Measurements from ENCODE around the gene MAPK7.

MAPK7 gene

GRCh38 chr17:19402171-19402570, 23.9 kb downstream of the MAPK7 start:
- DNase-seq: no peak

DNA sequence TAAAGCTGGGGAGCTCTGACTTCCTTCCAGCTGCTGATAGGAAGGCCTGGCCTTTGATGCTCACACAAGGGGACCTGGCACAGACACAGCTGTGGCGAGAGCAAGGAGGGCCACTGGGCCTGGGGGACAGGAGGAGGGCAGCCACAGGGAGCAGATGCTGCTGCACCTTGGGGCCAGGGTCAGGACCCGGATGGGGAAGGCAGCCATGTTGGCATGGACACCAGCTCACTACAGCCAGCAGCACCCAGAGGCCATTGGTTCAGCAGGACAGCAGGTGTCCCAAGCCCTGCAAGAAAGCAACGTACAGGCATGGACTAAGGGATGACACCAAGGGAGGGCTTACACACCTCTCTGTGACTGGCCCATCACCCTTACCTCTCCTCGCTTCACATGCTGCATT, 24.7 kb downstream of the MAPK7 start:
- no peak for DNase-seq

- no peak for DNase-seq
Measured at GRCh38 chr17:19404264-19404663, 26.0 kb downstream of the MAPK7 start.

GRCh38 chr17:19405114-19405513, 26.8 kb downstream of the MAPK7 start:
- DNase-seq: no peak

DNA sequence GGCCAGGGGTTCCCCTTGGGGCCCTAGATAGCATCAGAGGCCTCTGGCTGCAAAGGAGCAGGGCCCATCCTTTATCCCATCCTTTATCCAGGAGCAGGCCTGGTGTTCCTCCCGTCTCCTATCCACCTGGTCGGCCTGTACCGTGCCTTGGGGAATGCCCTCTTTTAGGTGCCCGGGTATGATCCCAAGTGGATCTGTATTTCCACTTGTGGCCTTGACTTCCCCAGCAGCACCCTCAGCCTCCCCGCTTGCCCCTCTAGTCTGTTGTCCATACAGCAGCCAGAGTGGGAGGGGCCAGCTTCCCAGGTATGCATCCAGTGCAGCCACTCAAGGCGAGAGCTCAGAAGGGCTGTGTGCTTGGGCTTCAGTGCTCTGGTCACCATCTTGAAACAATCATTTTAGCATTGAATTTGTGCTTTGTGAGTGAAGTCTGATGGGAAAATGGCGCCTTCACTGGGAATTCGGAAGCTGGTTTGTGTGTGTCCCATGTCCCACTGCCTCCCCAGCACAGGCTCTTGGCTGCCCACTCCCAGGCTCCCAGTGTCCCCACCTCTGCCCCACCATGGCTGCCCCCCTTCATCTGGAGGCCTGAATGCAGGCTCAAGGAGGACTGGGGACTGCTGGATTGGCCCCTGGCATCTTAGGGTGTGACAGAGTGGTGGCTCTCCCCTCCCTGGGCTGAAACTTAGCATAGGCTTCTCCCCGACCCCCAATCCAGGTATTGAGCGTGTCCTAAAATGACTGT, 29.5 kb downstream of the MAPK7 start:
- no peak for DNase-seq

DNA sequence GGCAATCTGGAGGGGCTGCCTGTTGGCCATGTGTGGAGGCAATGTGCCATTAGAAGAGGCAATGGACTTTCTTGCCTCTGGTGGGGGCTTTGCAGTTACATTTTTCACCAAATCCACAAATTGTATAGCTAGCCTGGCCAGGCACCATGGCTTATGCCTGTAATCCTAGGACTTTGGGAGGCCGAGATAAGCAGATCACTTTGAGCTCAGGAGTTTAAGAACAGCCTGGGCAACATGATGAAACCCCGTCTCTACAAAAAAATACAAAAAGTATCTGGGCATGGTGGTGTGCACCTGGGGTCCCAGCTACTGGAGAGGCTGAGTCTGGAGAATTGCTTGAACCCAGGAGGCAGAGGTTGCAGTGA, 30.0 kb downstream of the MAPK7 start:
- no peak for DNase-seq

GRCh38 chr17:19409066-19409465, 30.8 kb downstream of the MAPK7 start:
- no peak for DNase-seq

GRCh38 chr17:19409509-19409908, 31.2 kb downstream of the MAPK7 start:
- no peak for DNase-seq

DNA sequence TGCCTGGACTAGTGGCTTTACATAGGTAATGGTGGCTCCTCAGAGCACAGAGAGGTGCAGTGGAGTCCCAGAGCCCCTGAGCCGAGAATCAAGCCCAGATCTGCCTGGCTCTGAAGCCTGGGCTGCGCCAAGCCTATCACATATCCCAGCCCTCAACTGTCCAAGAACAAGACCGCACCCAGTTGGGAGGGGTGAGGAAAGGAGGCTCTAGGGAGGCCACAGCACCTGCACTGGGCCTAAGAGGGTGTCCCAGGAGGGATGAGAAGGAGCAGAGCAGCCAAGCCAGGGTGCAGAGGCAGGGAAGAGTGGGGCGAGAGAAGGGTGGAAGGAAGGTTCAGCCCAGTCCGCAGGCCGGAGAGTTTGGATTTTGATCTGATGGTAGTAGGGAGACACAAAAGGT, 31.8 kb downstream of the MAPK7 start:
- no peak for DNase-seq

DNA sequence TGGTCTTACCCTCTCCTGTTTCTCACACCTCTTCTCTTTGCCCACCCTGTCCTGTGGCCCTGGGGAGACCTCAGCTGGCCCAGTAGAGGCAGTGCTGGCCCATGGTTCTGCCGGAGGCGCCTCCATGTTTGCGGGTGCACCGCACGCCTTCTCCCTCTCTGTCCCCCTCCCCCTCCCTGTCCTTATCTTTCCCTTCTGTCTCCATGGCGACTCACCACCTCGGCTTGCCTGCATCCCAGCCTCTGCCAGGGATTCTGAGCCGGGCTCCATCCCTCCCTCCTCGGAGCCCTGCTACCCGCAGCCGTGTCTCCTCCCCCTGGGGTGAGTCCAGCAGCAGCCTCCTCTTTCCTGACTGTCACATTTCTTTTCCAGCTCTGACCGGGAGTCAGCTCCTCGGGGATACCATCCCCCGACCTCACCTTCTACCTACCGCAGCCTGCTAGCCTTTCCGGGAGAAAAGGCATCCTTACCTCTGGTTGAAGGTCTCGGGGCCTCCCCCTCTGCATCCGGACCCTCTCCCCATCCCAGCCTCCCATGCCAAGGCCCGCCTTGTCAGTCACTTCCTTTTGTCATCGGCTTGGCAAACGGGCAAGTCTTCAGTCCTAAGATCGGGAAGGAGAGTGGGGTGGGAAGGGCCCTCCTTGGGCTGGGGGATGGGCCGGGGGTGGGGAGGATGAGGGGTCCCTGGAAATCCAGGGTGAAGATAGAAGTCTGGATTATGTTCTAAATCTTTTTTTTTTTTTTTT, 32.8 kb downstream of the MAPK7 start, which contains the start of gene RNF112:
Gene RNF112 (plus strand): TSS at position 358 of the 746 bp plus-strand sequence. CDS start 177 bp downstream, at position 535.
- DNase-seq: no peak

DNA sequence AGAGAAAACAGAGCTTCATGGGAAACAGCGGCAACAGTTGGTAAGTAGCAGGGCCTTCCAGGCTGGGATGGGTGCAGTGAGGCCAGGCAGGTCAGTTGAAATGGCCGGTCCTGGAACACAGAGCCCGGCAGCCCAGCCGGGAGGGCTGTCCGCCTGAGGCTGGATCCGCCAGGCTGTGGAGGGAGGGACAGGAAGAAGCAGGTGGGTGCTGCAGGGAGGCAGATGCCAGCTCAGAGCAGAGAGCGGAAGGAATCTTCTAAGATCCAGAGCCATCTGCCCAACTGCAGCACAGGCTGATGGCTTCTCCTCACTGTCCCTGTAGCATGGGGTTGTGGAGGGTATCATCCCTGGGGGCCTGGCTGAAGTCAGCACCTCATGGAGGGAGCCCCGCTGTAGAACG, 33.3 kb downstream of the MAPK7 start:
- no peak for DNase-seq

- DNase-seq: no peak
Measured at GRCh38 chr17:19412510-19412909, 34.2 kb downstream of the MAPK7 start.

DNA sequence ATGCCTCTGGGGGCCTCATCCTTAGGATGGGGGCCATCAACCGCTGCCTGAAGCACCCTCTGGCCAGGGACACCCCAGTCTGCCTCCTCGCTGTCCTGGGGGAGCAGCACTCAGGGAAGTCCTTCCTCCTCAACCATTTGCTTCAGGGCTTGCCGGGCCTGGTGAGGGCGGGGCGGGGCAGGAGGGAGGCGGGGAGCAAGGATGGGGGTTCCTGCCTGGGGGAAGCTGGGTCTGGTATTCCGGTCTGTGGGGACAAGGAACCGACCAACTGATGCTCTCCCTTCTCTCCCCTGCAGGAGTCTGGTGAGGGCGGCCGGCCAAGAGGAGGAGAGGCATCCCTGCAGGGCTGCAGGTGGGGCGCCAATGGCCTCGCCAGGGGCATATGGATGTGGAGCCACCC, 34.7 kb downstream of the MAPK7 start:
- no peak for DNase-seq

DNA sequence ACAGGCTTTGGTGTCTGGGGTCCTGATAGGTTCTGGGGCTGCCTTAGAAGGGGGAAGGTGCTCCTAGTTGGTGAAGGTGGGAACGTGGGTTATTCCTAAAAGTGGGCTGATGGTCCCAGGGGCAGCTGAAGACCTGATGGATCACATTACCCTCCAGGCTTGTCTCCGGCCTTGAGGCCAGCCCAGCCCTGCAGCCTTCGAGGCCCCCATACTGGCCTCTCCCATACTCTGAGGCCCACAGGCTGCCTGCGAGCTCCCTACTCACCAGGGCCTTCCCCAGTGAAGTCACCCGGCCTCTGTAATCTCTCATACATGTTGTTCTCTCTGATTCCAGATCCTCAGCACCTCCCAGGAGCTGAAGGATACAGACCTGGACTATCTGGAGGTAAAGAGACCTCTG, 35.5 kb downstream of the MAPK7 start:
- DNase-seq: no peak

GRCh38 chr17:19414396-19415280, 36.3 kb downstream of the MAPK7 start:
- no peak for DNase-seq

- DNase-seq: no peak
Measured at GRCh38 chr17:19415311-19415710, 37.0 kb downstream of the MAPK7 start.

- no peak for DNase-seq
Measured at GRCh38 chr17:19415806-19416775, 37.8 kb downstream of the MAPK7 start.

- no peak for DNase-seq
Measured at GRCh38 chr17:19417611-19418010, 39.3 kb downstream of the MAPK7 start.

DNA sequence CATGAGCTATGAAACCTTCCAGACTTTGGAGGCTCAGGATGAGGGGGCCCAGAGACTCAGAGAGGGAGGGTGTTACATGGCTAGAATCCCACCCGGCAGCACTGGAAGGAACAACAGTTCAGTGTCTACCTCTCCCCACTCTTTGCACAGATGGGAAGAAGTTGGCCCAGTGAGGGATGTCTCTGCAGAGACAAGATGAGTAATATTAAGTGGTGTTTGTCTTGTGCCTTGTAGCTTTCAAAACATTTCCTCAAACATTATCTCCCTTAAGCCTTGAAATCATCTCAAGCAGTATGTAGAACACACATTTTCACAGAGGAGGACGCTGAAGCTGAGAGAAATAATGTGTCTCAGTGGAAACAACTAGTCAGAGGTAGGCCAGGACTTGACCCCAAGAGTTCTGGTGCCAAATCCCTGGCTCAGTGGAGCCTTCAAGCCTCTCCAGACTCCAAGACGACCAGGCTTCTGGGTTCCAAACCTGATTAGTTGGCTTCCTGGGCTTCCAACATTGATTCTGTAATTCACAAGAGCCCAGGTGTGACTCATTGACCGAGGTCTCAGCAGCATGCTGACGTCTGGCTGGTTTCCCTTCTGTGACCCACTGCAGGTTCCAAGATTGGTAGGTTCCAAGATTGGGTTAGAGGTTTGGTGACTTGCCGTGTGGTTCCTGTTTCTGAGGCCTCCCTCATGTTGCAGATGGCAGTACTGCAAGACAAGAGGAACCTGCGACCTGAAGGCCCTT, 40.1 kb downstream of the MAPK7 start:
- DNase-seq: peak; percentile 8

DNA sequence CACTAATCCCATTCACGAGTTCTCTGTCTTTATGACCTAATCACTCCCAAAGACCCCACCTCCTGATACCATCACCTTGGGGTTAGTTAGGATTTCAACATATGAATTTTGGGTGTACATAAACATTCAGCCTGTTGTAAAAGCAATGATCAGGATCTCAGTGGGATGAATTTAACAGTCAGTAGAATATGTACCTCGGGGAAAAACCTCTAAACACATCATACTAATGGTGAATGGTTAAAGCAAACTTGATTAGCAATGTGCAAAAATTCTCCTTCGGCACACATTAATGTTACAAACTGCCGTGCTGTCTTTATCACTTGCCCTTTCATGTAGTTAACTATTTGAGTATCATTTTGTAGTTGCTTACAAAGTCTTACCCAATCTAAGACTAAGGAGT, 42.9 kb downstream of the MAPK7 start:
- no peak for DNase-seq

- DNase-seq: no peak
Measured at GRCh38 chr17:19421926-19422325, 43.6 kb downstream of the MAPK7 start.
